ENCODE measurements around the gene ZNRF3.
"Not testable (repeated sequence)": the region's sequence is repeated elsewhere in the genome, so short reads cannot be mapped to it uniquely, and the experiment has no call there.

The ZNRF3 gene

GRCh38 chr22:28884747-28885350 lies 1.5 kb downstream of the ZNRF3 start:
- no peak for DNase-seq

- no peak for DNase-seq
Measured at GRCh38 chr22:28885939-28886338, 2.6 kb downstream of the ZNRF3 start.

DNA sequence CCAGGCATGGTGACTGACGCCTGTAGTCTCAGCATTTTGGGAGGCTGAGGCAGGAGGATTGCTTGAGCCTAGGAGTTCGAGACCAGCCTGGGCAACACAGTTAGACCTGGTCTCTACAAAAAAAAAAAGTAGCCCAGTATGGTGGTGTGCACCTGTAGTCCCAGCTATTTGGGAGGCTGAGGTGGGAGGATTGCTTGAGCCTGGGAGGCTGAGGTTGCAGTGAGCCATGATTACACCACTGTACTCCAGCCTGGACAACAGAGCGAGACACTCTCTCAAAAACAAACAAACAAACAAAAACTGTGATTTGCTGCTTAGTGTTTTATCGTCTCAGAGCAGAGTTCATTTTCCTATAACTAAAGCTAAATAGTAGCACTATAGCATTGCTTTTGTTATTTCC lies 3.3 kb downstream of the ZNRF3 start:
- not testable (repeated sequence) for DNase-seq

GRCh38 chr22:28887725-28888459 lies 4.5 kb downstream of the ZNRF3 start:
- no peak for DNase-seq

DNA sequence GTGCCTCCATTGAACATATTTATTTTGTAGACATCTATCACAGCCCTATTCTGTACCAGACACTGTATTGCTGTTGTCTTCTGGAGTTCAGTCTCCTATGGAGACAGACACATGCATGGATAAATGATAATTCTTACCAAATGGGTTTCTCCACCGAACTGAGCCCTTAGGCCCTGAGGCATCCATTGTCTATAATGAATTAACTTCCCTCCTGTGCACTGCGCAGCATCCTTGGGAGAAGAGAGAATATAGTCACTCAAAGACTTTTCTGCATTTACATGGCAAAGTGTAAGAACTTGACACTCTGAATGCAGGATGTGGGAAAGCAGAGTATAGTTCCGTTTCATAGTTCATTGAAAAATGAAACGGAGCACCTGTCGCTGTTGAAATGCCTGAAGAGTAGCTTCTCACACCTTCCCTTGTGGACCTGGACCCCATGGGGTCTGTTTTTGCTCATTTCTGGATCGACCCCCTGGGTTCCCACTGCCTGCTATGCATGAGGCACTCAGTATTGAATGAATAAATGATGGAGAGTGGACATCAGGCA lies 6.2 kb downstream of the ZNRF3 start:
- no peak for DNase-seq

- no peak for DNase-seq
Measured at GRCh38 chr22:28891156-28891733, 7.9 kb downstream of the ZNRF3 start.

DNA sequence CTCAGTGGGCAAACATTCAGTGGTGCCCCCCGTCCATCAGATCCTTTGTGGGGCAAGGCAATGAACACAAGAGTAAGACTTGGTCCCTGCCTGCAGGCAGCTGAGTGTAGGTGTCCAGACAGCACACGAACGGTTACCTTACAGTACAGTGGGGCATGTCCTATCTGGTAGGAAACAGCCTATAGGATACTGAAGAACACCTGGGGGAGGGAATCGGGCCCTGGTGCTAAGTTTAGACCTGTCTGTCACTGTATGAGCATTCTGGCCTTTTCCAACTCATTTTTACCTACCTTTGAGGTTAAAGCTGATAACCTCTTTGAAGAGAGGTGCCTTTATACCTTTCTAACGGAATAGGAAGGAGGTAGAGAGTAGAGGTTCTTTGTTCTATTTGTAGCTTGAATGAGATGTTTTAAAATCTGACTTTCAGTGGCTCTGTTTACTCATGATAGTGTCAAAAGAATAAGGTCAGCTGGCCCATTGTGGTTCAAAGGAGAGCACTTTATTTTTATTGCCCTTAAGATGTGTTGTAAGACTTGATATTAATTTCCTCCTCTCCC lies 8.9 kb downstream of the ZNRF3 start:
- DNase-seq = no peak

GRCh38 chr22:28893810-28894209 lies 10.4 kb downstream of the ZNRF3 start:
- DNase-seq = no peak

GRCh38 chr22:28894334-28894733 lies 11.0 kb downstream of the ZNRF3 start:
- no peak for DNase-seq

DNA sequence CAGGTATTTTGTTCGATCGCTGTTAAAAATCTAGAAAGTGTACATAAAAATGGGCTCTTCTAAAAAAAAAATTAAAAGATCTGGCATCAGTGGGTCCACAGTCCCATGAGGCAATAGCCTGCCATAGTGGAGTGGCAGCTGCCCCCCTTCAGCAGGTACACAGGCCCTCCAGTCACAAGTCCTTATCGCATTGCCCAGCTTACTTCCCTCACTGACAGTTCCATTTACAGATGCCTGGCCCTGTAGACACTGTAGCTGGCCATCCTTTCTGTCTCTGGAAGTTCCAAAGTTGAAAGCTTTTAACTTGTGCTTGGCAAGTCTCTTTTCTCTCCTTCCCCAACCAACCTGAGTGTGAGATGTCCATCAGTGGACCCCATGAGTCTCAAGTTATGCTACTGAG lies 11.4 kb downstream of the ZNRF3 start:
- no peak for DNase-seq

GRCh38 chr22:28896611-28897010 lies 13.2 kb downstream of the ZNRF3 start:
- DNase-seq = no peak

DNA sequence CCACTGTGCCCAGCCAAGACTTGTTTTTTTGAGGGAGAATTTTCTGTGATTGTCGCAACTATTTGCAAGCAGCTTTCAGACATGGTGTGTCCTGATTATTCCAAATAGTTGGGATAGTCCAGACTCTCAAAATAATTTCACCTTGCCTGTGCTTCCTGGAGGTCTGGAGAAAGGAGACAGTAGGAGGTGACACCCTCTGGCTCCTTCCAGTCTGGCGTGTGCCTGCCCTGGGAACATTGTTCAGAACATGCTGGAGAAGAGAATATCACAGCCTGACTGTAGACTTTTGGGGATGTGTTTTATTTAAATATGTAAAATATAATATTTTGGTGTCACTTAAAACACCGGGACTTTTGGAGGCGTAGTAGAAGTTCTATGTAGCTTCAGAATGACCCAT lies 14.9 kb downstream of the ZNRF3 start:
- no peak for DNase-seq

GRCh38 chr22:28899199-28899853 lies 16.0 kb downstream of the ZNRF3 start:
- peak; percentile 50 for DNase-seq

DNA sequence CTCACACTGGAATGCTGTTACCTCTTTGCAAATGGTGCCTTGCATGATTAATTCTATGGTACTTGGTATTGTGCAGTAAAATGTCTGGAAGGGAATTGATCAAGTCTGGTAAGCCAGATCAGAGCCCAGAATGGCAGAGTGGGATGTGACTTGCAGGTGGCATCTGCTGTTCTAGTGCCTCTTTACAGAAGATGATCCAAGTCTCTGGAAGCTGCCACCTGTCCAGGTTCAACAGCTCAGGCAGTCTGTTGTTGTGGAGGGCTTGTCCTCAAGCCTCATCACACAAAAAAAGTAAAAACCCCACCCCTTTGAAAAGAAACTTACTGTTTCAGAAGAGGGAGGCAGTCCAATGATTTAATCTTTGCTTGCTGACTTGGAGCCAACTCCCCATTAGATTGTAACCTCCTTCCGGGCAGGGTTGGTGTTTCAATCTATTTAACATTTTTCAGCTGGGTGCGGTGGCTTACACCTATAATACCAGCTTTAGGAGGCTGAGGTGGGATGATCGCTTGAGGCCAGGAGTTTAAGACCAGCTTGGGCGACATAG lies 17.1 kb downstream of the ZNRF3 start:
- DNase-seq = no peak

GRCh38 chr22:28902490-28902889 lies 19.1 kb downstream of the ZNRF3 start:
- DNase-seq = no peak

DNA sequence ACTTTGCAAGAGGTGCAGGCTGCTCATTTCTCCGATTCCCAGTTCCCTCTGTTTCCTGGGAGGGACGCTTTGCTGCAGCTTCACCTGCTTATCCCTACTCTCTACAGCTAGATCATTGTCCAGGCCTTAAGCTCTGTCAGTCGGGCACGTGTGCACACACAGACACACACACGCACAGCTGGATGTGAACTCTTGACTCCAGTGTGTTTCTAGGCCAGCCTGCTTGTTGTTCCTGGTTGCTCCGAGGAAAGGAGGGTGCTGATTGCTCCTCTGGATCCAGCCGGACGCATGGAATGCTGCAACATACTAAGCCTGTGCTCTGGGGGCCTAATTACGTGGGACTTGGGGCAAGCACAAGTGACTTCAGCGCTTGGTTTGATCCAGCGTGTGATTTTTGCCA lies 19.7 kb downstream of the ZNRF3 start:
- DNase-seq = no peak

DNA sequence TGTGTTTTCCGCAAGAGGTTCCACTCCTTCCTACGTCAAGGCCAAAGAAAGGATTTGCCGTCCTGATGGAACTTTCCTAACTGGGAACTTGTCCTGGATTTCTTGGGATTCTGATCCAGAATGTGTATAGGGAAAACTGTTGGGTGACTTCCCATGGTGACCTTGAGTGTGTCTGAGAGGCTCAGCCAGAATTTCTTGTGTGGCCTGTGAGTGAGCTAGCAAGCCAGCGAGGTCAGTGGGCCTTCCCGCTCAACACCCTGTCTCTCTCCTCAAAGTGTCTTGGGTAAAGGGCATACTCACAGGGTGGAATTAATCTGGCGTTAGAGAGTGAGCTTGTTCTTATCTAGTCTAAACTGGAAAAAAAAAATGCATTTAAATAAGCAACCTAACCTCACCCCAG lies 20.4 kb downstream of the ZNRF3 start:
- DNase-seq = no peak

DNA sequence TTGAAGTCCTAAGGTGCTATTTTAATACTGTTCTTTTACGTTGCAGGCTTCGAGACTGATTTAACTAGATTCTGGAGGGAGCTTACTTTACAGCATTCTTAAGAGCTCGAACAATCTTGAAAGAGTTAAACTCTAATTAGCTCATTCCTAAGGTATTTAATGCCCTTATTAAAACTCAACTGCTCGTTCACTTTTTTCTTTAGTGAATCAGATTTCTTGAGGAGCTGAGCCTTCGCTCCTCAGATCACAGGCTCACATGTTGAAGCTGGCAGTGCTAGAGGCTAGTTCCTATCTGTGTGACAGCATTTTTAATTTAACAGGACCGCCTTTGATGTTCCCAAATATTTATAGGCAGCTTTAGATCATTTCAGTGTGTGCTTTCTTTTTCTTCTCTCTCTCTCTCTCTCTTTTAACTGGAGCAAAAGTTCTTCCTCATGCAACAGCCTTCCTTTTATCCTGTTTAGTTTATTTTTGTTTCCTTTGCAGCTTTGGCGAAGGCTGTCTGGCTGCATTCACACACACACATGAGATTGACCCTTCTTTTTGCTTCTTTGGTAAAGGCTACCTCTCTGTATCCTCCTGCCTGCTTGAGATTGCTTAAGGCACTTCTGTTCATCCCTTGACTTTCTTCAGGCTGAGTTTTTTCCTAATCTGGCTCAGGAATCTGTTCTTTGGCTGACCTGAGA lies 21.0 kb downstream of the ZNRF3 start:
- no peak for DNase-seq

- no peak for DNase-seq
Measured at GRCh38 chr22:28905256-28905832, 22.0 kb downstream of the ZNRF3 start.

DNA sequence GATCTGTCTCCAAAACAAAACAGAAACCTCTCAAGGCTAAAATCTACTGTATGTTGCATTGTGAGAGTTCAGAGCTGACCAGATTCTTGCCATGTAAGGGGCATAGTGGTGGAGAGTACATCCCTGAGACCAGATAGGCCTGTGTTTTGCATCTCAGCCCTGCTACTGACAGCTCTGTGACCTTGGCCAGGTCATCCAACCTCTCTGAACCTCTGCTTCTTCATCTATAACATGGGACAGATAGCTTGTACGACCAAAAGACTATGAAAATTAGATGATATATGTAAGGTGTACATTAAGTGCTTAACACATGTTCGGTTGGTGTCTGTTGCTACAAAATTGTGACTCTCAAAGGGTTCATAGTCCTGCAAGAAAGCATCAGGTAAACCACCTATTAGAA lies 22.9 kb downstream of the ZNRF3 start:
- no peak for DNase-seq

DNA sequence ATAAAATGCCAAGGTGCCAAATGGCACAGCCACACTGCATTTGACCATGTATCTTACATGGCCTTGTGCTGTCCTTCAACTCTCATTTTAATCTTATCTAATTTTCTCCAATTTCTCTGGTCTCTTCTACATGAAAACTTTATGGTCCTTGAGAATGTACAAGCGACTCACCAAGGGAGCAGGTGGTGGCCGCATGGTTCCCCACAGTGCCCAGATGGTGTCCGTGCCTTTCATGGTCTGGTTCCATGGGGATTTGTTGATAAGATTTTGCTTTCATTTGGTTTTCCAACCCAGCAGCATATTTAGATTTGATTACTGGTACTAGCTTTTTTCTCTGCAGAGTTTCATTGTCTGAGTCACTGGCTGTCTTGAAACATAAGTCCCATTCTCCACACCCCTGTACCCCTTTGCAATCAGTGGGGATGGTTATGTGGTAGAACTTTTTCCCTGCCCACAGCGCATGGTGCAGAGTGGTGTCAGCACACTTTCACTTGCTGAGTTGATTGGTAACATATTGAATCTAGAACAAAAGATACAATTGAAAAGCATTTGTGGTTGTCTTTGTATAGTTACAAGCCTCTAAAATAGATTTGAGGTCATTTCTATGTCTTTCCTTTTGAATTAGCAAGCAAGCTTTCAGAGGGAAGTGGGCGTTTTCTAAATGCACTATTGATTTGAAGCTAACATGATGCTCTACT lies 24.1 kb downstream of the ZNRF3 start:
- DNase-seq = no peak

Measured in CD4-positive, alpha-beta T cell treated with Interleukin-17A for 4 hours (primary cell).